Measurements from ENCODE around the gene THEMIS. TPM values are rescaled to one million over a fixed set of nuclear protein-coding genes. Genes with fewer than 3 reads are reported as not detected.

THEMIS gene
- total and polyA plus RNA-seq, 2 of the 4 experiments (the other 2 are of a cell fraction): not detected

DNA sequence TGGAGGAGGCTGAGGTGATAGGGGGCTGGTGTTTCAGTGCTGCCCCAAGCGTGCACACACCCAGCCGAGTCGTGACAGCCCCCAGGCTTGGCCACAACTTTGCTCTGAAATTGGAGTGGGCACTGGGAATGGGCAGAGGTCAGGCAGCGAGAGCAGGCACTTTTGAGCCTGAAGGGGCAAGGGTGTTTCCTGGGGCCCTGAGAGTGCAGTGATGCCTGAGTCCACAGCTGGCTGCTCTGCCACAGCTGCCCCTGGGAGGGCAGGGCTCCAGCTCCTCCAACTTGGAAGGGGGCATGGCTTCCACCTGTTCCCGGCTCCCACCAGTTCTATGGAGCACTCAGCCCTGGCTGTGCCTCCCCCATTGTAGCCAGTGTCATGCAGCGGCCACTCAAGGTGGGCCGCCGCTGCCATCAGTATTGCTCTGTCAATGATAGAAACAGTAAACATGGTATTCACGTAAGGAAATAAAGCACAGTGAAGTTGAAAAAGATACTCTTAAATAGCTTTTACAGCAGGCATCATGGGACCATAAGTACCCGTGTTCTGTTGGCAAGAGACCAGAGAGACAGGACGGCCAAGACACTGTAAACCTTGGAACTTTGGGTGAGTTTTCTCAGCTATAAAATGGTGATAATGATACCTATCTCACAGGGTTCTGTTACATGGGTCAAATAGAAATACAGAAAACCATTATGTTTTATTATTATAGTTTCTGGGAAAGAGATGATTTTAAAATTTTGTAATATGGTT is 108.9 kb downstream of the THEMIS start:
- Histone ChIP-seq H3K27ac (ENCODE audit: insufficient read depth, low read length) (no peak overlapping the region), H2AFZ (replicated peaks; ENCODE audit: low read length, poor library complexity) (no peak overlapping the region), H2BK15ac (ENCODE audit: low read depth, low read length) (no peak overlapping the region), H3K27me3 (ENCODE audit: control insufficient read depth, insufficient read depth, low read length) (peaks cover 11% of the 10 kb centered on the region), H3K4me1 (ENCODE audit: control insufficient read depth, insufficient read depth, low read length) (no peaks in the 10 kb centered on the region), H3K9me1 (ENCODE audit: insufficient read depth, low read length) (no peaks in the 10 kb centered on the region), H2BK120ac (ENCODE audit: low read depth, low read length) (no peak overlapping the region), H2BK5ac (ENCODE audit: low read depth, low read length, poor library complexity, severe bottlenecking) (no peak overlapping the region), H2AK9ac (replicated peaks; ENCODE audit: low read depth, low read length, poor library complexity) (no peak overlapping the region), H4K5ac (ENCODE audit: low read depth, low read length) (no peak overlapping the region), H2AK5ac (ENCODE audit: low read depth, low read length) (no peak overlapping the region), H3K9me3 (ENCODE audit: control insufficient read depth, insufficient read depth, low read length) (no peaks in the 10 kb centered on the region), H3K9ac (ENCODE audit: low read depth, low read length) (no peak overlapping the region), H4K91ac (ENCODE audit: insufficient read depth, low read depth, low read length) (no peak overlapping the region), H3K4me3 (ENCODE audit: insufficient read depth, low read depth, low read length) (no peak overlapping the region), H4K8ac (ENCODE audit: low read depth in 2 of 2, low read length in 2 of 2) (no peak overlapping the region), H3K56ac (ENCODE audit: extremely low read depth, insufficient read depth, low read length) (no peak overlapping the region), H3K18ac (ENCODE audit: low read depth, low read length) (no peak overlapping the region), H3K79me1 (ENCODE audit: low read depth in 1 of 2, low read length in 2 of 2) (no peaks in the 10 kb centered on the region), H2BK20ac (ENCODE audit: low read depth, low read length) (no peak overlapping the region), H3K4me2 (ENCODE audit: low read depth, low read length) (no peak overlapping the region), H3K14ac (replicated peaks; ENCODE audit: low read depth, low read length) (no peak overlapping the region), H4K20me1 (ENCODE audit: insufficient read depth, low read length) (no peaks in the 10 kb centered on the region), H3K4ac (ENCODE audit: low read depth, low read length) (no peak overlapping the region), H3K23ac (ENCODE audit: low read depth, low read length) (no peak overlapping the region), H3K36me3 (ENCODE audit: control insufficient read depth, insufficient read depth, low read length) (no peaks in the 10 kb centered on the region)
- no peak for TF ChIP-seq BHLHE40 (IDR thresholded peaks at IDR 0.05; ENCODE audit: low read depth, low read length)
- no peak for TF ChIP-seq SMC3 (IDR thresholded peaks at IDR 0.05; ENCODE audit: low read depth, low read length)
- no peak for TF ChIP-seq CEBPB (IDR thresholded peaks at IDR 0.05; ENCODE audit: low read depth, low read length)
- in situ Hi-C loops (cut with MboI; ENCODE audit: low sequenced_read_pairs) (no loop called here), dilution Hi-C loops (cut with HindIII; ENCODE audit: low sequenced_read_pairs, unreplicated experiment) (no loop called here), intact Hi-C loops (cut with micrococcal nuclease) (no loop called here)
- ChIA-PET CTCF (no interaction called here), POLR2A (ENCODE audit: unreplicated experiment) (interaction anchor here (0.6 kb wide), 1 partner anchor 677 kb away, joined by 3 read pairs; no protein-coding TSS in a partner anchor)
- WGBS, 2 experiments (ENCODE audit: extremely low coverage in 2 of 2, insufficient read length in 1 of 2): 73% methylated on average over 4 of the region's 11 CpGs; no CpG with 5 or more reads in 1 of the 2 experiments
- no peak for ATAC-seq (ENCODE audit: low read depth)
- BruUV-seq (replicated peaks): no TSS peak
- no peak for DNase-seq

Data from IMR-90 (cell line).